ENCODE data around the gene PAPLN.
"Not testable (repeated sequence)": the region's sequence is repeated elsewhere in the genome, so short reads cannot be mapped to it uniquely, and the experiment has no call there.

Gene PAPLN

GRCh38 chr14:73293782-73294781, 56.8 kb downstream of the PAPLN start:
- Mint-ChIP-seq H3K27ac (no peak overlapping the region), H3K9me3 (no peaks in the 10 kb centered on the region), H3K36me3 (peaks cover 7 to 17% of the 10 kb centered on the region in 2 donors), H3K4me3 (no peak overlapping the region), H3K27me3 (no peaks in the 10 kb centered on the region), H3K4me1 (peaks cover 4 to 15% of the 10 kb centered on the region in 2 donors)
- ATAC-seq (replicated peaks): no peak
- no peak for DNase-seq

GRCh38 chr14:73295198-73295796, 58.0 kb downstream of the PAPLN start:
- Mint-ChIP-seq H3K27me3 (no peaks in the 10 kb centered on the region), H3K4me1 (peaks cover 1 to 7% of the 10 kb centered on the region in 2 donors), H3K36me3 (peaks cover 7 to 15% of the 10 kb centered on the region in 2 donors), H3K4me3 (no peak overlapping the region), H3K9me3 (no peaks in the 10 kb centered on the region), H3K27ac (no peak overlapping the region)
- DNase-seq: no peak
- ATAC-seq (replicated peaks): peak; percentile 52 to 53

GRCh38 chr14:73305499-73305898, 68.2 kb downstream of the PAPLN start:
- Mint-ChIP-seq H3K4me1 (peaks cover 16 to 24% of the 10 kb centered on the region in 2 donors), H3K4me3 (no peak overlapping the region), H3K9me3 (peaks cover 0 to 3% of the 10 kb centered on the region in 2 donors), H3K27me3 (no peaks in the 10 kb centered on the region), H3K27ac (no peak overlapping the region), H3K36me3 (peaks cover 6 to 11% of the 10 kb centered on the region in 2 donors)
- ATAC-seq (replicated peaks) (no peak), DNase-seq (no peak)

- H3K27me3 Mint-ChIP-seq: no peaks in the 10 kb centered on the region
- DNase-seq (no peak), ATAC-seq (replicated peaks) (no peak)
- peaks cover 6 to 11% of the 10 kb centered on the region in 2 donors for H3K36me3 Mint-ChIP-seq
- peaks cover 20 to 37% of the 10 kb centered on the region in 2 donors for H3K4me1 Mint-ChIP-seq
- no peak overlapping the region for H3K4me3 Mint-ChIP-seq
- H3K27ac Mint-ChIP-seq: no peak overlapping the region
- peaks cover 0 to 3% of the 10 kb centered on the region in 2 donors for H3K9me3 Mint-ChIP-seq
Observed at GRCh38 chr14:73307261-73307660, 70.0 kb downstream of the PAPLN start.

GRCh38 chr14:73309207-73309606, 71.9 kb downstream of the PAPLN start:
- not testable (repeated sequence) for H3K27me3 Mint-ChIP-seq; ATAC-seq (replicated peaks); H3K4me3 Mint-ChIP-seq; DNase-seq; H3K9me3 Mint-ChIP-seq
- Mint-ChIP-seq H3K27ac (peak overlapping the region; percentile 60), H3K36me3 (peaks cover 8 to 11% of the 10 kb centered on the region in 2 donors), H3K4me1 (peaks cover 14 to 26% of the 10 kb centered on the region in 2 donors)

GRCh38 chr14:73311708-73312030, 74.4 kb downstream of the PAPLN start:
- peaks cover 7 to 19% of the 10 kb centered on the region in 2 donors for H3K4me1 Mint-ChIP-seq
- DNase-seq: no peak
- peak in 1 of 2 donors; percentile 19 for ATAC-seq (replicated peaks)
- peak overlapping the region; percentile 67 for H3K27ac Mint-ChIP-seq
- peak overlapping the region in 1 of 2 donors; percentile 22 for H3K4me3 Mint-ChIP-seq
- H3K9me3 Mint-ChIP-seq: peaks cover 0 to 3% of the 10 kb centered on the region in 2 donors
- H3K27me3 Mint-ChIP-seq: no peaks in the 10 kb centered on the region
- H3K36me3 Mint-ChIP-seq: peaks cover 8 to 11% of the 10 kb centered on the region in 2 donors

- H3K4me1 Mint-ChIP-seq: peaks cover 4 to 15% of the 10 kb centered on the region in 2 donors
- no peak overlapping the region for H3K4me3 Mint-ChIP-seq
- no peak for DNase-seq
- peaks cover 5 to 7% of the 10 kb centered on the region in 2 donors for H3K36me3 Mint-ChIP-seq
- ATAC-seq (replicated peaks): no peak
- H3K27ac Mint-ChIP-seq: no peak overlapping the region
- peaks cover 0 to 3% of the 10 kb centered on the region in 2 donors for H3K9me3 Mint-ChIP-seq
- H3K27me3 Mint-ChIP-seq: no peaks in the 10 kb centered on the region
Observed at GRCh38 chr14:73312687-73313086, 75.4 kb downstream of the PAPLN start.

GRCh38 chr14:73313151-73313550, 75.8 kb downstream of the PAPLN start:
- Mint-ChIP-seq H3K4me3 (no peak overlapping the region), H3K4me1 (peaks cover 4 to 15% of the 10 kb centered on the region in 2 donors), H3K36me3 (peaks cover 4 to 5% of the 10 kb centered on the region in 2 donors), H3K9me3 (peaks cover 0 to 3% of the 10 kb centered on the region in 2 donors), H3K27me3 (no peaks in the 10 kb centered on the region), H3K27ac (no peak overlapping the region)
- DNase-seq (no peak), ATAC-seq (replicated peaks) (no peak)

GRCh38 chr14:73323896-73324399, 86.6 kb downstream of the PAPLN start:
- no peak for DNase-seq
- ATAC-seq (replicated peaks): no peak

More at GRCh38 chr14:73323896-73324399, 86.6 kb downstream of the PAPLN start:
- Mint-ChIP-seq H3K27me3 (no peaks in the 10 kb centered on the region), H3K4me1 (peaks cover 8 to 17% of the 10 kb centered on the region in 2 donors), H3K27ac (no peak overlapping the region), H3K9me3 (no peaks in the 10 kb centered on the region), H3K36me3 (peaks cover 0 to 6% of the 10 kb centered on the region in 2 donors), H3K4me3 (no peak overlapping the region)

All from stimulated activated naive B cell treated with anti-CD40 and anti-IgM and Interleukin-4, amounts not matched to agents 10 μg/mL and 1 μg/mL and 100 μg/mL, for 72 hours (primary cell).